IPS-11a (cell line): ENCODE data around the gene NOS3.

Source experiments
- H3K4me3 ChIP-seq: one replicate; pipeline ENCODE4 v1.5.1; 2013; ENCODE audit warnings: low read depth, low read length, control low read depth

NOS3 gene

DNA sequence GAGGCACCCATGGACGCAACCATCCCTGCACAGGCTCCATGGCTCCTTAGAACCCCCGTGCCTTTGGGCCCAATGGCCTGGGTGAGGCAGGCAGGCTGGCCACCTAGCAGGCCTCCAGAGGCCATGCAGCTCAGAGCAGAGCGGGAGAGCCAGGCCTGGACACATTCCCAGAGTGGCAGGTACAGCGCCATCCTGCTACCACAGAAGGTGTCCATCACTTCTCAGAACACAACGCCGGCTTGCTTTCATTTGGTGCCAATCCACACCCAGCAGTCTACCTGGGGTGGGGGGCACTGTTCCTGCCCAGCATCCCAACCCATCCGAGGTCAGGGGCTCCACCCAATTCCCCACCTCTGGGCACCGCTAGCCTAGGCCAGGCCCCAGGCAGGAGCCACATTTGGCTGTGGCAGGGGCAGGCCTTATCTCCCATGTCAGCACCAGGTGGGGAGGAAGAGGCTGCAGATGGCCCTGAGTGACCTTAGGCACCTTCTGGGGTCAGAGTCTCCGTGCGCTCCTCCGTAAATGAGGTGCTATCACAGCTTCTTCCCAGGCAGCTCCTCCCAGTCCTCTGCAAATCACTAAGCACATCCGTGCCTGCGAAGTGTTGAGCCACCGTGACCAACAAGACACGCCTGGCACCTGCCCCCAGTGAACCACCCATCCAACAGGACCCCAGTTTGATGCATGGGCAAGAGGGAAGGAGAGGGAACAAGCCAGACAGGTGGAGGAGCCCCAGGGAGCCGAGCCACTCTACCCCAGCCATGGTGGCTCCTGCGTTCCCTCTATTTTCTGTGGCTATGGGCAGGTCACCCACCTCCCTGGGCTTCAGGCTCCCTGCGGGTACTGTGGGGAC is 26.9 kb upstream of the NOS3 start:
- H3K4me3 ChIP-seq: no peak overlapping the region

DNA sequence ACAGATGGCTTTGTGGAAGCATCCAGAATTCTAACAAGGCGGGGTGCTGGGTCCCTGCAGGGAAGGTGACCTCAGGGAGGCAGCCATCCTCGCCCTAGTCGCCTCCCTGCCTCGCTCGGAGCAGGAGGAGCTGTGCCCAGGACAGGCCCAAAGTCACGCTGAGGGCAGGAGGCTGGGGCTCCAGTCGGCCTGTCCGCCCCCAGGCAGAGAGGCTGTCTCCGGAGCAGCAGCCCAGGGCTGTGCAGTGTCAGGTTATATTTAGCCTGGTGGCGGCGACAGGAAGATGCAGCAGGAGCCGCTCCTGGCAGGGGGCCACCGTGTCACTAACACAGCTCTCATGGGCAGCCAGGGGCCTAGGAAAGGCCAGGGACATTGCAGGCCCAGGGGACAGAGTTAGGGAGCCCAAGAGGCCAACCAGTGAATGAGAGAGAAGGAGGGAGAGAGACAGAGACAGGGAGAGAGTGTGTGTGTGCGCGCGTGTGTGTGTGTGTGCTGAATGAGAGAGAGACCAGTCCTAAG is 26.2 kb upstream of the NOS3 start:
- no peak overlapping the region for H3K4me3 ChIP-seq

DNA sequence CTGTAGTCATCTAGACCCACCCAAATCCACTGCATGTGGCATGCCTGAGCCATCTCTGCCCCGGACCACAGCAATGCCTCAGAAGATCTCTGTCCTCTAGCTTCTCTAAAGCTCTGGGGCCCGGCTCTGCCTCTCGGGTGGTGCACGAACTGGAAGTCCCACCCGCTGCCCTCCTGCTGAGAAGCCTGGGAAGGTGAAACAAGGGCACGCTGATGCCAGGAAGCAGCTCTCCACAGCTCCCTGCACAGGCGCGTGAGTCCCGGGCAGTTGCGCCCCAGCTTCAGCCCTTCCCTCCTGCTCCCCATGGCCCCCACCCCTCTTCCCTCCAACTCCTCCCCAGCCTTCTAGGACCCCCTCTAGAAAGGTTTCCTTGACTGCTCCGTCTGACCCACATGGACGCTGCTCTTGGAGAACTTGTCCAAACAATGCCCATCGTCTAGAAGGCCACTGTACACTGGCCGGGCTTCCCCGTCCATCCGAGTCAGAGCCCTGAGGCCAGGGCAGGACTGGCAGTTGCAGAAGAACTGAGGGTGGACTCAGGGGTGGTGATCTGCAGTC is 25.5 kb upstream of the NOS3 start:
- no peak overlapping the region for H3K4me3 ChIP-seq

DNA sequence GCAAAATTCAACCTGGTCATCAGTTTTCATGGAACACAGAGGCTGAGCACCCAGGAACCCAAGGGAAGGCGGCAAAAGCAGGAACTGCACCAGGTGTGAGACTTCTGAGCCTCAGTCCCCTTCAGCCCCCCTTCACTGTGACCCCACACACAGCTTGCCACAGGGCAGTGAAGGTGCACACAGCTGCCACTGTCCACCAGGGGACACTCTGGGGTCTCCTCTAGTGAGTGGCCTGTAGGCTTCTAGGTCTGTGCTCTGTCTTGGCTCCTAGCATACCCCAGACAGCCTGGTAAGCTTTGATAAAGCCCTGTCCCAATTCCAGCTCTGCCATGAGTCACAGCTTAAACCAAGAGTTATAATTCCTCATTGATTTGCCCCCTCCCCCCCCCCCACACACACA is 24.8 kb upstream of the NOS3 start:
- H3K4me3 ChIP-seq: no peak overlapping the region

DNA sequence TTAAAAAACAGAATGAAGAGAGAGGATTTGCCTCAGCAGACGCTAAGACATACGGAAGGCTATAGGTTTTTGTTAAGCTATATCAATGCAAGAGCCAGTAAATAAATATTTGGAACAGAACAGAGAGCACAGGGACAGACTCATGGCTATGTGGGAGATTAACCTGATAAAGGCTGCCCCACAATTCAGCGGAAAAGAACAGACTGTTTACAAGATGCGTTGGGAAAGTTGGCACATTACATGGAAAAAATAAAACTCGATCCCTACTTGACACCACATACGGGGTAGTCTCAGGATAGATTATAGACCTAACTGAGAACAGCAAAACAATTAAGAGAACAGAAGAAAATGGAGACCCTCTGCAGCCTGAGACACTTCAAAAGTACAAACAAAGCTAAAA is 23.5 kb upstream of the NOS3 start:
- H3K4me3 ChIP-seq: no peak overlapping the region

DNA sequence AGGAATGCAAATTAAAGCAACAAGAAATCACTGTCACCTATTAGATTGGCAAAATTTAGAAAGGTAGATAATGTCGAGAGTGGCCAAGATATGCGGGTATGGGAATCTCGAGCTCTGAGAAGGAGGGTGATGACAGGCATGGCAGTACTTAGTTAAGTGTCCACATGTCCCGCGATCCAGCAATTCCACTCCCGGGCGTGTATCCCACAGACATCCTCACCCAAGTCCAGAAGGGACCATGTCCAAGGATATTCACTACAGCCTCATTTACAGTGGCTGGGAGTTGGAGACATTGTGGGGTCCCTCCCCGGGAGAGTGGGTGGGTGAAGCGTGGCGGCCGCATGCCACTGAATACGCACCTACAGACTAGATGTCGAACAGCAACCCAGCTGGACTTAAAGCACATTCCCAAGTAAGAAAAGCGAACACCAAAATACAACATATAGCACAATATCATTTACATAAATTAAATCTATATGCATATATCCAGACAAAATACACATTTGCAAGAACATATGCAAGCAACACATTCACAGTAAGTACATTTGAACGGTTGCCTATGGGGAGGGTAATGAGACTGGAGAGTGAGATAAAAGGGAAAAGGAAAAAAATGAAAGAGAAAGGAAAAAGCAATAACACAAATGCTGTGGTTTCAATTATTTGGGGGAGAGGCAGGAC is 22.6 kb upstream of the NOS3 start:
- H3K4me3 ChIP-seq: no peak overlapping the region

DNA sequence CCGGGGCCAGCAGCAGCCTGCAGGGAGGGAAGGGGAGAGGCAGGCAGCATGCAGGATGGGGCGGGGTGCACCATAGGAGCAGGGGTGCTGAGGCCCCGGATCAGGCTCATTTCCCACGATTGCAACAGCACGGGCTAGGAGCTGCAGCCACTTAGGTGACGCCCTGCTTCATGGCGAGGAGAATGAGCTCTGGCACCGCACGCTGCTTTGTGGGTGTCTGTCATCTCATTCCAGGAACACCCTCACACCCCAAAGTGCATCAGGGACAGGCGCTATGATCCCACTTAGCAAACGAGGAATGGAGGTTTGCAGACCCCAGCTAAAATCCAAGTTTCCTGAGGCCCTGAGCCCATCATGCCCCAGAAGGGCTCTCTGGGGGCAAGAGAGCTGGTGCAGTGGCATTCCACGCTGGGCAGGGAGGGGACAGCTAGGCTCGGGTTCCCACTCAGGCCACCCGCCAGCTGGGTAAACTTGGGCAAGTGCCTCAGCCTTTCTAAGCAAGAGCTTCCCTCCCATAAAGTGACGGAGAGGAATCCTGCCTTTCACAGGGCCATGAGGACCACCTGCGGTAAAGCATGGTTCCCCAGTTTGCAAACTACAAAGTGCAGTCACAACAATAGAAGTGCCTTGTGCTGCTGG is 22.0 kb upstream of the NOS3 start:
- H3K4me3 ChIP-seq: no peak overlapping the region

DNA sequence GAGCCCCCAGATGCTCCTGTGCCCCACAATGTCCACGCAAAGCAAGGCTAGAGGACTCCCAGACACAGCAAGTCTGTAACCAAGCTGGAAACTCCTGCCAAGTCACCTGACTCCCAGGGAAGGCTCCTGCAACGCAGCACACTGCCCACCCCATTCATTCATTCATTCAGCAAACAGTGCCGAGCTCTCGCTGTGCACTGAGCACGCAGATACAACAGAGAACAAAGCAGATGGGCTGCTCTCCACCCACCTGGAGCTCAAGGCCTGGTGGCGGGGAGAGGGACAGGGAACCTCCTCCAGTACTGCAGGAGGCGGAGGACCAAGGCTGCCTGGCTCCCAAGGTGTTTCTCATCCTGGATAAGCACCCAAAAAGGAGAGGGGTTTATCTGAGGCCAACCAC is 21.3 kb upstream of the NOS3 start:
- no peak overlapping the region for H3K4me3 ChIP-seq

DNA sequence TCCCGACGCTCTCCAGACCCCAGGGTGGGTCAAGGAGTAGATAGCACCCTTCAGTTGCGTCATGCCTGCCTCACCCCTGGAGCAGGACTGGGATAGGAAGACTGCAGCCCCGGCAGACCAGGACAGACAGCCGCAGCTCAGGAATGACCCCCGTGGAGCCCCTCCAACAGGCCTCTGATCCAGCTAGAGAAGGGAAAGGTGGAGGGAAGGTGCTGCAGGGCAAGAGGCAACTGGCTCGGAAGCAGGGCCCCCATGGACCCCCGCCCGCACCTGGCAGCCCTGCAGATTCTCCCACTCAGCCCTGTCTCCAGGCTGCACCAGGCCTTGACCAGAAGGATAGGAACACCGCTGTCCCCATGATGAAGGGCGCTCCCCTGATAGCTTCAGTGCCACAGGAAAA is 20.4 kb upstream of the NOS3 start:
- H3K4me3 ChIP-seq: no peak overlapping the region

DNA sequence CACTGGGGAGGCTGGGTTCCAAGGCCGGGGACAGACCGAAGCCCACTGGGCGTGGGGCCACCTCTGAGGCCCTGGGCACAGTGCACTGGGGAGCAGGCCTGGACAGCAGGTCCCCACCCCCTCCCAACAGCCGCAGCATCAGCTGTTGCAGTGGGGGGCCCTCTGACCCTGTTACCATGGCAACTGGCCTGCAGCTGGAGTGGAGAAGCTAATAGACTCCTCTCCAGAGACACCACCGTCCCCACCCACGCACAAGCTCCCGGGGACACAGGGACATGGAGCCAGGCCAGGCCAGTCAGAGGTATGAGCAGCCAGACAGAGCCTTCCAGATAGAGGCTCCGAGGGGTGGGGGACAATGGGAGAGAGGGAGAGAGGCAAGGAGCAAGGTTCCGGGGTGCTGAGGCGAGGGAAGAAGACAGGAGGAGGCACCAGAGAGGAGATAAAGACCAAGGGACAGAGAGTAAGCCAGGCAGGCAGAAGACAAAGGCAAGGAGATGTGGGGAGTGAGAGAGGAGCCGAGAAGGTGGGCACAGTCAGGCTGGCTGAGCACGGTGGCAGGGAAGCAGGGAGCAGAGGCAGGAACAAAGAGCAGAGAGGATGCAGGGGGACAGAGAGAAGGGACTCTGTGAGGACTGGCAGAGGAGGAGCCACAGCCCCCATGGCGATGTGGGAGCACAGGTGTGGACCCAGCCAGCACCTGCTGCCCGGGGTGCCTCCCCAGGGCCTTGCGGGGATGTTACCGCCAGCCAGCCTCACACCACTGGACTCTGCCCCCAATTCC is 19.4 kb upstream of the NOS3 start:
- no peak overlapping the region for H3K4me3 ChIP-seq

DNA sequence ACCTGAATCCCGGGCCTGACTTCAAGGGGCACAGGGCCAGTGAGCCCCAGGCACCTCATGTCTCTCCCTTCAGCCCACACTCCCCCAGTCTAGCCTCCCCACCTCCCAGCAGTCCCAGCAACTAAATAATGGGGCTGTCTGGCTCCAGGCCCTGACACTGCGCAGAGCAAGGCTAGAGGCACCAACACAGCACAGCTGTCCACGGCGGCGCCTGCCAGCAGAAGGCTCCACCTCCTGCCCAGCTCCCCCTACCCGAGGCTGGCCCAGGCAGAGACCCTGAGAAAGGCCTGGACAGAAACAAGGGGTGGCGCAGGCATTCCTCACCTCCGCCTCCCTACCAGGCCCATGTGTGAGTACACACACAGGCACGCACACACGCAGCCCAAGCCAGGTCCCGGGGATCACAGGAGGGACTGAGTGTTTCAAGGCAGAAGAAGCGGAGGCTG is 18.8 kb upstream of the NOS3 start:
- no peak overlapping the region for H3K4me3 ChIP-seq

DNA sequence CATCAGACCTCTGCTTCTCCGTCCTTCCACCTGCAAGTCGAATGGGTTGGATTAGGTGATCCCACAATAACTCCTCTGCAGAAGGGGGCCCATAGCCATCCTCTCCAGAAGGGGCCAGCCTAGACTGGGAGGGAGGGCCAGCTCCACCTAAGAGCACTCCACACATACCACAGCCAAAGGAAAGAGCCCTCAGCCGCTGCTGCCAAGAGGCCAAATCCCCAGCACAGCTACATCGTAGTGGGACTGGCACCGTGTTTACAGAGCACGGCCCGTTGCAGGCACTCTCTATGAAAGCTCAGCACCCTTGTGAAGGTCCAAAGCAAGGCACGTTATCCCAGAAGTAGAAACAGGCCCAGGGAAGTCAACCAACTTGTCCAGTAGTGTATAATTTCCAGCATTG is 18.1 kb upstream of the NOS3 start:
- H3K4me3 ChIP-seq: no peak overlapping the region

DNA sequence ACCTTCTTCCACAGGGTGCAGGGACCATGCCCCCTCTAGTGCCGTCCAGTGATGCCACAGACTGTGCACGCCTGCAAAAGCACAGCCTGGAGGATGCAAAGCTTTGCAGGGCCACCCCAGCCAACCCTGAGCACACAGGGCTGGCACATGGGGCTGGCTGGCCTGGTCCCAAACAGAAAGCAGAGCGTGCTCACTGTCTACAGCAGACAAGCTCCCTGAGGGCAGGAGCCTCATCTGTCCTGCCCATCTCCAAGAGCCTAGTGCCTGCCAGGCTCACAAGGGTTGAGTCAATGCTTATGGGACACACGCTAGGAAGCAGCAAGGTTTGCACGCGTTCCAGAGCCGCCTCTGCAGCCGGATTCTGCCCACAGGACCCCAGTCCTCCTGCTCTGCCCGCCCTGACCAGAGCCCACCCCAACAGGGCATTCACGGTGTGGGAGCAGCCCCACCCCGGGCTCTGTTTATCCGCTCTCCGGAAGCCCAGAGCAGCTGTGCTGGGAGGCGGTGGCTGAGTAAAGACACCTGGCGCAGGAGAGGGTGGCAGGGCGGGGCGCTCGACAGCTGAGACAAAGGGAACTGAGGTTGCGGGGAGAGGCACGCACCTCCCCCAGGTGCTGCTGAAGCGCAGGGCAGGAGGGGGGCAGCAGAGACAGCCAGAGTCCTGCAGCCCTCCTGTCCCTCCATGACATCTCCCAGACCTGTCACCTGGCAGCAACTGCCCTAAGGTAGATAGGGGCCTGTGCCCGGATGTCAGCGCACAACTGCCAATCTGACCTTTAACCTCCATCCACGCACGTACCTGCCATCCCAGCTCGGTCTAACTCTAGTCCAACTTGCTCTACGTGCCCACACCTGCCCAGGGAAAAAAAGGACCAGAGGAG is 17.0 kb upstream of the NOS3 start:
- peak overlapping the region; percentile 24 for H3K4me3 ChIP-seq

DNA sequence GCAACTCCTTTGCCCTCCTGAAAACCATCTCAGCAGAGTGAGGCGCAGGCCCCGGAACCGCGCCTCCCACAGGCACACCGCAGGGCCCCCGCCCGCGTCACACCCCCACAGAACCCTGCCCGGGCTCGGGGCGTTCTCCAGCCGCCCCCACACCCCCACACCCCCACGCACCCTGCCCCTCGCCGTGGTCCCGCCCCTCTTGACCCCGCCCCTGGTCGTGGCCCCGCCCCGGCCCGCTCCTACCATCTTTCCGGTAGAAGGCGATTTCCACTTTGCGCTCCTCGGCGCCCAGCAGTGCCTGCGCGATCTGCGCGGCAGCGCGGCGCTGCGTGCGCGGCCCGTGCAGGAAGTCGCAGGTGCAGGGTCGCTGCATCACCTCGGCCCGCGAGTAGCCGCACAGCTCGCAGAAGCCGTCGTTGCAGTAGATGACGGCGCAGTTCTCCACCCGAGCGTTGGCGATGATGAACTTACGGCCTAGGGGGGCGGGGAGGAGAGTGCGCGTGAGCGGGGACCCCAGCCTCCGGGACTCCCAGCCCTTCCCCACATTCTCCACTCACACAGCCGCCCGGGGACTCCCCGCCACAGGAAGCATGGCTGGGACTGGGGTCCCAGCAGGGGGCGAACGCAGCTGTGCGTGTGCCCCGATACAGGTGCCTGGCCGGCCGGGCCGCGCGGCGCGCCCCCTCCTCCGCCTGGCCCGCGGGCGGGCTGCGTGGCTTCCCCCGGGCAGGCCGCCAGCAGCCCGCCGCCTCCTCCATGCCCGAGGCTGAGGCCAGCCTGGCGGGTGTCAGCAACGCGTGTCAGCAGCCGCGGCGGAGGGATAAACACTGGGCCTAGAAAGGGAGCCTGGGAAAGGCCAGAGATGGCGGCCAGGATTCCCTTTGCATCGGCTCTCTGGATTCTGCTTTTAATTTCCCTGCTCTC is 16.1 kb upstream of the NOS3 start:
- peak overlapping the region; percentile 73 for H3K4me3 ChIP-seq

DNA sequence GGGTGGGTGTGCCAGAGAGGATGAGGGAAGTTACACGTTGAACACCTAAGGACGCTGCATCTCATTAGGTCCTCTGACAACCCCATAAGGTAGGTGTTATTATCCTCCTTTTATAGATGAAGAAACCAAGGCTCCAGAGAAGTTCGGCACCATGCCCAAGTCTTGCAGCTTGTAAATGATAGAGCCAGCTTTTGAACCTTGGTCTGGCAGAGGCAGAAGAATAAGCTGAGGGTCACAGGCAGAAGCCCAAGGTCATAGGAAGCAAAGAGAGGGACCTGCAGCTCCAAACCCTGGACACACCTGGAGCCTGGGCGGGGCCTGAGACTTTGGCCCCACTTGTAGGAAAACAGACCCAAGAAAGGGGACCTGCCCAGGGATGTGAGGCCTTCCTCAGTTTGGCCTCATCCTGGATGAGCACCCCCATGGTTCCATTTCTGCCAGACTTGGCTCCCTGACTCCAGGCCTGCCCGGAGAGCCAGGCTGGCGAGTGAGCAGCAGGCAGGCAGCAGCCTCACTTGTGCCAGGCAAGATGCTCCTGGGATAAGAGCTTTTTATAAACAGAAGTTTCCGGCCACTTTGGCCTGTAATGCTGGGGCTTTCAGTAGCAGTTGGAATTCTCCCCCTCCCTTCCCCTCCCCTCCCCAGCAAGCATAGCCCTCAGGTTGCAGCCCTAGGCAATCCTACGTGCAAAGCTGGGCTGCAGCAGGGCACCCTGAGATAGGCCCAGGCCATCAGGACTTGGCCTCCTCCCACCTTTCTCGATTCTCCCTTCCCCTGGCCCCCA is 15.1 kb upstream of the NOS3 start:
- peak overlapping the region; percentile 73 for H3K4me3 ChIP-seq

DNA sequence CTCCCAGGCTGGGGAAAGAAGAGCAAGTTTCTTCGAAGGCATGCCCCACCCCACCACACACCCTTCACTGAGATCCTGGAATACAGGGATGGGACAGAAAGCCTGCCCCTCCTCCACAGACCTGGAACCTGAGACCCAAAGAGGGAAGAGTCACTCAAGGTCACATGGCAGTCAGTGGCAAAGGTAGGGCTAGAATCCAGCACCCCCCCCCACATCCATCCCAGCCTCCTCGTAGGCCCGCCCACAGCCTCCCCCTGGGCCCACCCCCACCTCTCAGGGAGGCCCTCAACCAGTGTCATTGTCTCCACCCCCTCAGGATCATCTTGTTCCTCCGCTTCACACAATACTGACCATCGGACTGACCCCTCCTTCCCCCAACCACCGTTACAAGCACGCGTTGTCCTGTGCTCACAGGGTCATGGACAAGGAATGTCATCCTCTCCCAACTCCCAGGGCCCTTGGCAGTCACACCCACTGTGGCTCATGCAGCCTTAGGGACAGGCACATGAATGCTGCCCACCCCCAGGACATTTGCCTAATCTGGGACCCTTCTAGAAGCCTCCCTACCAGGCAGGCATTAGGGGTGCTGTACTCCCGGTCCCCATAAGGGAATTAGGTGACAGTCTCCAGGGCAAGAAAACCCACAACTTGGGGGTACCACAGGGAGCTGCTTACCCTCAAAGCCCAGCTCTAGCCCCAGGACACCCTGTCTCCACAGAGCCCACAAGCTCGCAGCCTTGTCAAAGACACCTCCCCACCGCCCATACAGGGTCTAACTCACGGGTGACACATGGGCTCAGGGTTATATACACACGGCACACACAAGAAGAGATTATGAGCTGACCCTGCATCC is 14.1 kb upstream of the NOS3 start:
- peak overlapping the region; percentile 13 for H3K4me3 ChIP-seq
